ENCODE results near the gene ALPL. TPM values are rescaled to one million over a fixed set of nuclear protein-coding genes. Genes with fewer than 3 reads are reported as not detected.

The ALPL gene
- total RNA-seq, 1 experiment from 2014 or later = 140 TPM

DNA sequence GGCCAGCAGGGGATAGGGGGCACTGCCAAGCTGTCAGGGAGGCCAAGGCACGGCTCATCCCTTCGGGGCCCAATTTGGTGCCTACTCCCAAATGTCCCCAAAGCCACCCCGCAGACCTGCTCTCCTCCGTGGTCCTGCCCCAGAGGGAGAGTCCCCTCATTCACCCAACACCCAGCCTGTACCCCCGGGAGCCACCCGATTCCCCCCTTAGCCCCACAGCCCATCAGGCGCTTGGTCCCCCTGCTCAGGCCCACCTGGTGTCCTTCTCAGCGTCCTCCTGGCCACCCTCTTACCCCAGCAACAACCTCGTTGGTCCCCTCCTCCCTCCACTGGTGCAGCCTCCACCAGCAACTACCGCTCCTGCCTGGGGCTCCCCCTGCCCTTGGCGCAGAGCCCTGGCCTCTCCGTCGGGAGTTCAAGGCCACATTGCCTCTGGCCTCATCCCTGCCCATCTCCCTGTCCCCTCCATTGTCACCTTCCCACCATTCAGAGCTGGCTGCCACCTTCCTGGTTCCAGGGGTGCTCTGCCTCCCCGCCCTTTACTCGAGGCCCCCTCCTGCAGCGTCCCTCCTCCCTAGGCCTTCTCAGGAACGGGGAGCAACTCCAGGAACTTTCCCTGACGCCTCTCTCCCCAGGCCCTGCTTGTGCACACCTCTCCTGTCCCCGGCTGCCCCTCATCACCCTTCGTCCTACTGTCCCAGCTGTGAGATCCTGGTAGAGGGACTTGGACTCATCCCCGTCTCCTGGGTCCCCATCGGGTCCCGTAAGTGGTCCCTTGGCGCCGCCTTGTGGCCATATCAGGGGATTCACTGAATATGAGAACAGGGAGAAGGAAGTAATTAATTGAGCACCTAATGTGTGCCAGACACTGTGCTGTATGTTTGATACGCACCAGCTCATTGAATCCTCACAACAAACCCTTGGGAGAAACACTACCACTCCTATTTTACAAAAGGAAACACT lies 86.0 kb downstream of the ALPL start (continued):
- TF ChIP-seq, protein P1, sequence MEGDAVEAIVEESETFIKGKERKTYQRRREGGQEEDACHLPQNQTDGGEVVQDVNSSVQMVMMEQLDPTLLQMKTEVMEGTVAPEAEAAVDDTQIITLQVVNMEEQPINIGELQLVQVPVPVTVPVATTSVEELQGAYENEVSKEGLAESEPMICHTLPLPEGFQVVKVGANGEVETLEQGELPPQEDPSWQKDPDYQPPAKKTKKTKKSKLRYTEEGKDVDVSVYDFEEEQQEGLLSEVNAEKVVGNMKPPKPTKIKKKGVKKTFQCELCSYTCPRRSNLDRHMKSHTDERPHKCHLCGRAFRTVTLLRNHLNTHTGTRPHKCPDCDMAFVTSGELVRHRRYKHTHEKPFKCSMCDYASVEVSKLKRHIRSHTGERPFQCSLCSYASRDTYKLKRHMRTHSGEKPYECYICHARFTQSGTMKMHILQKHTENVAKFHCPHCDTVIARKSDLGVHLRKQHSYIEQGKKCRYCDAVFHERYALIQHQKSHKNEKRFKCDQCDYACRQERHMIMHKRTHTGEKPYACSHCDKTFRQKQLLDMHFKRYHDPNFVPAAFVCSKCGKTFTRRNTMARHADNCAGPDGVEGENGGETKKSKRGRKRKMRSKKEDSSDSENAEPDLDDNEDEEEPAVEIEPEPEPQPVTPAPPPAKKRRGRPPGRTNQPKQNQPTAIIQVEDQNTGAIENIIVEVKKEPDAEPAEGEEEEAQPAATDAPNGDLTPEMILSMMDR (IDR thresholded peaks at IDR 0.05) = peak; percentile 82
- TF ChIP-seq ZNF416 (CRISPR knock-in tag; IDR thresholded peaks at IDR 0.05) = no peak
- TF ChIP-seq, protein P2, sequence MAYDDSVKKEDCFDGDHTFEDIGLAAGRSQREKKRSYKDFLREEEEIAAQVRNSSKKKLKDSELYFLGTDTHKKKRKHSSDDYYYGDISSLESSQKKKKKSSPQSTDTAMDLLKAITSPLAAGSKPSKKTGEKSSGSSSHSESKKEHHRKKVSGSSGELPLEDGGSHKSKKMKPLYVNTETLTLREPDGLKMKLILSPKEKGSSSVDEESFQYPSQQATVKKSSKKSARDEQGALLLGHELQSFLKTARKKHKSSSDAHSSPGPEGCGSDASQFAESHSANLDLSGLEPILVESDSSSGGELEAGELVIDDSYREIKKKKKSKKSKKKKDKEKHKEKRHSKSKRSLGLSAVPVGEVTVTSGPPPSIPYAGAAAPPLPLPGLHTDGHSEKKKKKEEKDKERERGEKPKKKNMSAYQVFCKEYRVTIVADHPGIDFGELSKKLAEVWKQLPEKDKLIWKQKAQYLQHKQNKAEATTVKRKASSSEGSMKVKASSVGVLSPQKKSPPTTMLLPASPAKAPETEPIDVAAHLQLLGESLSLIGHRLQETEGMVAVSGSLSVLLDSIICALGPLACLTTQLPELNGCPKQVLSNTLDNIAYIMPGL (CRISPR knock-in tag; IDR thresholded peaks at IDR 0.05) = no peak

DNA sequence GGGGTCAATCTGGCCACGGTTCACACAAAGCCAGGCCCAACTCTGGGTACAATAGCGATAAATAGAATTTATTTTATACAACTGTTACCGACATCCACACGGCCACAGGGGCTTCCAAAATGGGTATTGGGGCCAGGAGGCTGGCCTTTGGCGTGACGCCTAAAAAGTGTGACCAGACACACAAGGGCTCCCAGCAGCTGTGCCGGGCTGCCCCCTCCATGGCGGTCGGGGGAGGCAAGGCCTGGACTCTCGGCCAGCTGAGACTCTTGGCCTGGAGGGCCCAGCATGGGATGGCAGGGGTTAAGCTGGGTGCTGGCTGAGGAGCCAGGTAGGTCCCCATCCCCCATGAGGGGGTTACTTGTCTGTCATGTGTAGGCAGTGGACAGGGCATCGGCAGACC lies 87.0 kb downstream of the ALPL start:
- ChIA-PET POLR2A (no interaction called here), CTCF (interaction anchor here (0.7 to 2.7 kb wide), 11 partner anchors 9 to 341 kb away, joined by 3 to 14 read pairs (median 4); no protein-coding TSS in a partner anchor)
- H3K4me1 Mint-ChIP-seq = peaks cover 10% of the 10 kb centered on the region
- no peak overlapping the region for H3K4me3 Mint-ChIP-seq
- TF ChIP-seq NR2C2 (CRISPR knock-in tag; IDR thresholded peaks at IDR 0.05) (no peak), ZNF138 (CRISPR knock-in tag; conservative IDR thresholded peaks at IDR 0.05) (no peak), CREM (CRISPR knock-in tag; IDR thresholded peaks at IDR 0.05) (no peak), KAT7 (CRISPR knock-in tag; IDR thresholded peaks at IDR 0.05; ENCODE audit: borderline replicate concordance) (no peak), PRRX2 (CRISPR knock-in tag; IDR thresholded peaks at IDR 0.05) (no peak), RELA (CRISPR knock-in tag; IDR thresholded peaks at IDR 0.05; ENCODE audit: borderline replicate concordance) (no peak), SMAD3 (CRISPR knock-in tag; IDR thresholded peaks at IDR 0.05; ENCODE audit: borderline replicate concordance) (no peak), ZNF317 (CRISPR knock-in tag; IDR thresholded peaks at IDR 0.05; ENCODE audit: borderline replicate concordance, low read depth) (no peak), MXD4 (CRISPR knock-in tag; IDR thresholded peaks at IDR 0.05; ENCODE audit: borderline replicate concordance) (no peak), ZNF219 (CRISPR knock-in tag; IDR thresholded peaks at IDR 0.05; ENCODE audit: borderline replicate concordance) (no peak)
- TF ChIP-seq, protein P3, sequence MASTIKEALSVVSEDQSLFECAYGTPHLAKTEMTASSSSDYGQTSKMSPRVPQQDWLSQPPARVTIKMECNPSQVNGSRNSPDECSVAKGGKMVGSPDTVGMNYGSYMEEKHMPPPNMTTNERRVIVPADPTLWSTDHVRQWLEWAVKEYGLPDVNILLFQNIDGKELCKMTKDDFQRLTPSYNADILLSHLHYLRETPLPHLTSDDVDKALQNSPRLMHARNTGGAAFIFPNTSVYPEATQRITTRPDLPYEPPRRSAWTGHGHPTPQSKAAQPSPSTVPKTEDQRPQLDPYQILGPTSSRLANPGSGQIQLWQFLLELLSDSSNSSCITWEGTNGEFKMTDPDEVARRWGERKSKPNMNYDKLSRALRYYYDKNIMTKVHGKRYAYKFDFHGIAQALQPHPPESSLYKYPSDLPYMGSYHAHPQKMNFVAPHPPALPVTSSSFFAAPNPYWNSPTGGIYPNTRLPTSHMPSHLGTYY (CRISPR knock-in tag; IDR thresholded peaks at IDR 0.05) = no peak
- TF ChIP-seq, protein P4, sequence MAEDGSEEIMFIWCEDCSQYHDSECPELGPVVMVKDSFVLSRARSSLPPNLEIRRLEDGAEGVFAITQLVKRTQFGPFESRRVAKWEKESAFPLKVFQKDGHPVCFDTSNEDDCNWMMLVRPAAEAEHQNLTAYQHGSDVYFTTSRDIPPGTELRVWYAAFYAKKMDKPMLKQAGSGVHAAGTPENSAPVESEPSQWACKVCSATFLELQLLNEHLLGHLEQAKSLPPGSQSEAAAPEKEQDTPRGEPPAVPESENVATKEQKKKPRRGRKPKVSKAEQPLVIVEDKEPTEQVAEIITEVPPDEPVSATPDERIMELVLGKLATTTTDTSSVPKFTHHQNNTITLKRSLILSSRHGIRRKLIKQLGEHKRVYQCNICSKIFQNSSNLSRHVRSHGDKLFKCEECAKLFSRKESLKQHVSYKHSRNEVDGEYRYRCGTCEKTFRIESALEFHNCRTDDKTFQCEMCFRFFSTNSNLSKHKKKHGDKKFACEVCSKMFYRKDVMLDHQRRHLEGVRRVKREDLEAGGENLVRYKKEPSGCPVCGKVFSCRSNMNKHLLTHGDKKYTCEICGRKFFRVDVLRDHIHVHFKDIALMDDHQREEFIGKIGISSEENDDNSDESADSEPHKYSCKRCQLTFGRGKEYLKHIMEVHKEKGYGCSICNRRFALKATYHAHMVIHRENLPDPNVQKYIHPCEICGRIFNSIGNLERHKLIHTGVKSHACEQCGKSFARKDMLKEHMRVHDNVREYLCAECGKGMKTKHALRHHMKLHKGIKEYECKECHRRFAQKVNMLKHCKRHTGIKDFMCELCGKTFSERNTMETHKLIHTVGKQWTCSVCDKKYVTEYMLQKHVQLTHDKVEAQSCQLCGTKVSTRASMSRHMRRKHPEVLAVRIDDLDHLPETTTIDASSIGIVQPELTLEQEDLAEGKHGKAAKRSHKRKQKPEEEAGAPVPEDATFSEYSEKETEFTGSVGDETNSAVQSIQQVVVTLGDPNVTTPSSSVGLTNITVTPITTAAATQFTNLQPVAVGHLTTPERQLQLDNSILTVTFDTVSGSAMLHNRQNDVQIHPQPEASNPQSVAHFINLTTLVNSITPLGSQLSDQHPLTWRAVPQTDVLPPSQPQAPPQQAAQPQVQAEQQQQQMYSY (CRISPR knock-in tag; IDR thresholded peaks at IDR 0.05) = no peak
- TF ChIP-seq, protein P5, sequence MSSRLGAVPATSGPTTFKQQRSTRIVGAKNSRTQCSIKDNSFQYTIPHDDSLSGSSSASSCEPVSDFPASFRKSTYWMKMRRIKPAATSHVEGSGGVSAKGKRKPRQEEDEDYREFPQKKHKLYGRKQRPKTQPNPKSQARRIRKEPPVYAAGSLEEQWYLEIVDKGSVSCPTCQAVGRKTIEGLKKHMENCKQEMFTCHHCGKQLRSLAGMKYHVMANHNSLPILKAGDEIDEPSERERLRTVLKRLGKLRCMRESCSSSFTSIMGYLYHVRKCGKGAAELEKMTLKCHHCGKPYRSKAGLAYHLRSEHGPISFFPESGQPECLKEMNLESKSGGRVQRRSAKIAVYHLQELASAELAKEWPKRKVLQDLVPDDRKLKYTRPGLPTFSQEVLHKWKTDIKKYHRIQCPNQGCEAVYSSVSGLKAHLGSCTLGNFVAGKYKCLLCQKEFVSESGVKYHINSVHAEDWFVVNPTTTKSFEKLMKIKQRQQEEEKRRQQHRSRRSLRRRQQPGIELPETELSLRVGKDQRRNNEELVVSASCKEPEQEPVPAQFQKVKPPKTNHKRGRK (CRISPR knock-in tag; IDR thresholded peaks at IDR 0.05; ENCODE audit: borderline replicate concordance) = no peak
- no peaks in the 10 kb centered on the region for H3K9me3 Mint-ChIP-seq
- no peaks in the 10 kb centered on the region for H3K36me3 Mint-ChIP-seq
- no peak overlapping the region for H3K27ac Mint-ChIP-seq
- no peak for DNase-seq (ENCODE audit: low spot score)
- H3K27me3 Mint-ChIP-seq (ENCODE audit: low read depth) = no peaks in the 10 kb centered on the region
- ATAC-seq = no peak
